Lower lobe of right lung (tissue), 2 donors: ENCODE results near the gene COX4I1. TPM values are rescaled to one million over a fixed set of nuclear protein-coding genes. Genes with fewer than 3 reads are reported as not detected.

Source experiments
- ATAC-seq, 2 donors: fragments of 200-7000 bp; cut with Tn5 transposase; one replicate each; pipeline ENCODE4 v1.9.1; 2020 to 2022; ENCODE audit warnings: mild to moderate bottlenecking in 2 of 2, moderate library complexity in 2 of 2
- DNase-seq: peaks from one replicate; pipeline ENCODE4 v3.0.0-alpha.2; 2020
- H3K27ac ChIP-seq: fragments of 200-600 bp; one replicate; pipeline ENCODE4 v1.8.0; 2022
- H3K27me3 ChIP-seq: fragments of 200-600 bp; one replicate; pipeline ENCODE4 v1.8.0; 2022; ENCODE audit warnings: low read depth
- H3K36me3 ChIP-seq: fragments of 200-600 bp; one replicate; pipeline ENCODE4 v1.8.0; 2022; ENCODE audit warnings: mild to moderate bottlenecking
- H3K4me1 ChIP-seq: fragments of 200-600 bp; one replicate; pipeline ENCODE4 v1.8.0; 2022
- H3K4me3 ChIP-seq: fragments of 200-600 bp; one replicate; pipeline ENCODE4 v1.8.0; 2022; ENCODE audit warnings: mild to moderate bottlenecking
- H3K9me3 ChIP-seq: fragments of 200-600 bp; one replicate; pipeline ENCODE4 v1.8.0; 2022
- intact Hi-C: fragments of 100-400 bp; cut with DNase I; formaldehyde crosslinking; loops from one replicate; pipeline ENCODE4 v1.11.0; 2022
- total RNA-seq: library from RNA; stranded (reverse); fragmentation: NEBNext Ultra II Directional; extraction: Animal tissue kit (Norgen Biotek cat#: 25700); gene quantifications from one replicate; pipeline ENCODE4 v1.2.1, GENCODE V29; 2021
- TF ChIP-seq, protein P1 (sequence below): fragments of 200-600 bp; IDR thresholded peaks from one replicate; pipeline ENCODE4 v1.8.0; 2022; ENCODE audit warnings: antibody characterized with exemption, mild to moderate bottlenecking
- donor health status: DM: no; HTN: yes; CAD: no; lungs with severe emphysema.

COX4I1 gene
- total RNA-seq, 1 donor from 2014 or later, result 391 TPM

DNA sequence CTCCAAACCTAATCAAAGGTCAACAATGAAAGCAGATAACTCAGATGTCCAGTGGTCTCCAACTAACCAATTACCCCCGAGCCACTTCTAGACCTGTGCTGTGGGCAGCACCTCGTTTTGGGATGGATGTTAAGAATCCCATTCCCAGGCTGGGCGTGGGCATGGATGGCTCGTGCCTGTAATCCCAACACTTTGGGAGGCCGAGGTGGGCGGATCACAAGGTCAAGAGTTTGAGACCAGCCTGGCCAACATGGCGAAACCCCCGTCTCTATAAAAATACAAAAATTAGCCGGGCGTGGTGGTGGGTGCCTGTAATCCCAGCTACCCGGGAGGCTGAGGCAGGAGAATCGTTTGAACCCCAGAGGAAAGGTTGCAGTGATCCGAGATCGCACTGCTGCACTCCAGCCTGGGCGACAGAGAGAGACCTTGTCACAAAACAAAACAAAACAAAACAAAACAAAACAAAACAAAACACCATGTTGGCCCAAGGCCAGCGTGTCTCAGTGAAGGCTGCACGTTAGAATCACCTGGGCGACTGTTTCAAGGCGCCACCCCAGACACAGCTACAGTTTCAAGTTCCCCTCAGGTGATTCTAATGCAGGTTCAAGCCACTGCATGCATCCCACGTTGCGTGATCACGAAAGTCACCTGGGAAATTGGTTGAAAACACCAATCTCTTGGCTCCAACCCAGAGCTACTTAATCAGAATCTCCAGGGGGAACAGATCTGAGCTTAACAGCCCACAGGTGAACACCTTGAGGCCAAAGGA lies 21.3 kb downstream of the COX4I1 start:
- Histone ChIP-seq H3K27me3 (no peaks in the 10 kb centered on the region), H3K9me3 (no peaks in the 10 kb centered on the region), H3K4me3 (no peak overlapping the region), H3K4me1 (peaks cover 8% of the 10 kb centered on the region), H3K36me3 (no peaks in the 10 kb centered on the region), H3K27ac (no peak overlapping the region)
- peak; percentile 14 for DNase-seq
- ATAC-seq, result no peak
- intact Hi-C loops, result loop anchor here (10.0 kb wide), 2 partner anchors 164 to 194 kb away; no protein-coding TSS in a partner anchor
- TF ChIP-seq, protein P1, sequence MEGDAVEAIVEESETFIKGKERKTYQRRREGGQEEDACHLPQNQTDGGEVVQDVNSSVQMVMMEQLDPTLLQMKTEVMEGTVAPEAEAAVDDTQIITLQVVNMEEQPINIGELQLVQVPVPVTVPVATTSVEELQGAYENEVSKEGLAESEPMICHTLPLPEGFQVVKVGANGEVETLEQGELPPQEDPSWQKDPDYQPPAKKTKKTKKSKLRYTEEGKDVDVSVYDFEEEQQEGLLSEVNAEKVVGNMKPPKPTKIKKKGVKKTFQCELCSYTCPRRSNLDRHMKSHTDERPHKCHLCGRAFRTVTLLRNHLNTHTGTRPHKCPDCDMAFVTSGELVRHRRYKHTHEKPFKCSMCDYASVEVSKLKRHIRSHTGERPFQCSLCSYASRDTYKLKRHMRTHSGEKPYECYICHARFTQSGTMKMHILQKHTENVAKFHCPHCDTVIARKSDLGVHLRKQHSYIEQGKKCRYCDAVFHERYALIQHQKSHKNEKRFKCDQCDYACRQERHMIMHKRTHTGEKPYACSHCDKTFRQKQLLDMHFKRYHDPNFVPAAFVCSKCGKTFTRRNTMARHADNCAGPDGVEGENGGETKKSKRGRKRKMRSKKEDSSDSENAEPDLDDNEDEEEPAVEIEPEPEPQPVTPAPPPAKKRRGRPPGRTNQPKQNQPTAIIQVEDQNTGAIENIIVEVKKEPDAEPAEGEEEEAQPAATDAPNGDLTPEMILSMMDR, result no peak

GRCh38 chr16:85821390-85822135 lies 22.1 kb downstream of the COX4I1 start:
- ATAC-seq (peak; percentile 93 to 95), DNase-seq (peak; percentile 88)
- no peaks in the 10 kb centered on the region for H3K9me3 ChIP-seq
- H3K4me3 ChIP-seq, result no peak overlapping the region
- TF ChIP-seq, protein P1, result peak; percentile 99
- H3K4me1 ChIP-seq, result peaks cover 8% of the 10 kb centered on the region
- H3K27ac ChIP-seq, result no peak overlapping the region
- H3K27me3 ChIP-seq, result no peaks in the 10 kb centered on the region
- H3K36me3 ChIP-seq, result no peaks in the 10 kb centered on the region
- intact Hi-C loops, result loop anchor here (10.0 kb wide), 2 partner anchors 163 to 193 kb away; no protein-coding TSS in a partner anchor

- H3K4me1 ChIP-seq, result peaks cover 8% of the 10 kb centered on the region
- no peaks in the 10 kb centered on the region for H3K9me3 ChIP-seq
- H3K27me3 ChIP-seq, result no peaks in the 10 kb centered on the region
- ATAC-seq, result no peak
- no peak overlapping the region for H3K4me3 ChIP-seq
- DNase-seq, result peak; percentile 18
- TF ChIP-seq, protein P1, result no peak
- H3K27ac ChIP-seq, result no peak overlapping the region
- no peaks in the 10 kb centered on the region for H3K36me3 ChIP-seq
- intact Hi-C loops, result loop anchor here (10.0 kb wide), 2 partner anchors 163 to 193 kb away; no protein-coding TSS in a partner anchor
These were observed 22.6 kb downstream of the COX4I1 start for GRCh38 chr16:85822145-85822544.

DNA sequence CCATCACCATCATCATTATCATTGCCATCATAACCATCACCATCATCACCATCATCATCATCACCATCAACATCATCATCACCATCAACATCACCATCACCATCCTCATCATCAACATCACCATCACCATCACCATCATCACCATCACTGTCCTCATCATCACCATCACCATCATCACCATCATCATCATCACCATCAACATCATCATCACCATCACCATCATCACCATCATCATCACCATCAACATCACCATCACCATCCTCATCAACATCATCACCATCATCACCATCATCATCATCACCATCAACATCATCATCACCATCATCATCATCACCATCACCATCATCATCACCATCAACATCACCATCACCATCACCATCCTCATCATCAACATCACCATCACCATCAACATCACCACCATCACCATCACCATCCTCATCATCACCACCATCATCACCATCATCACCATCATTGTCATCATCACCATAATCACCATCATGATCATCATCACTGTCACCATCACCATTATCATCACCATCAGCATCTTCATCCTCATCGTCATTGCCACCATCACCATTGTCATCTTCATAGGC lies 23.9 kb downstream of the COX4I1 start:
- no peak overlapping the region for H3K4me3 ChIP-seq
- H3K27me3 ChIP-seq, result no peaks in the 10 kb centered on the region
- H3K4me1 ChIP-seq, result peaks cover 8% of the 10 kb centered on the region
- intact Hi-C loops, result loop anchor here (10.0 kb wide), 2 partner anchors 161 to 191 kb away; no protein-coding TSS in a partner anchor
- H3K27ac ChIP-seq, result no peak overlapping the region
- DNase-seq, result no peak
- H3K9me3 ChIP-seq, result no peaks in the 10 kb centered on the region
- H3K36me3 ChIP-seq, result no peaks in the 10 kb centered on the region
- TF ChIP-seq, protein P1, result no peak
- no peak for ATAC-seq
